K562 (cell line): Measurements from ENCODE around the gene USF2. TPM values are rescaled to one million over a fixed set of nuclear protein-coding genes. Genes with fewer than 3 reads are reported as not detected.

Experiments
- CBFA2T2 ChIP-seq: fragments of 450-650 bp; conservative IDR thresholded peaks from 2 replicates; pipeline ENCODE4 v1.6.1; 2017; ENCODE audit warnings: mild to moderate bottlenecking
- CREB1 ChIP-seq, 2 experiments: sonication (generic) in 1 of 2; formaldehyde crosslinking in 1 of 2; IDR thresholded peaks; 2 replicates each; pipeline versions ENCODE4 v1.6.1 to v1.8.0; 2012 to 2022; ENCODE audit warnings: inconsistent platforms in 1 of 2, mild to moderate bottlenecking in 1 of 2, missing genetic modification reagents in 1 of 2, moderate library complexity in 1 of 2
- CREB3L1 ChIP-seq: fragments of 450-650 bp; IDR thresholded peaks from 2 replicates; pipeline ENCODE4 v1.6.1; 2014; ENCODE audit warnings: low read depth, mild to moderate bottlenecking, moderate library complexity, borderline replicate concordance
- FUS ChIP-seq: fragments of 200-400 bp; formaldehyde crosslinking; optimal IDR thresholded peaks from 2 replicates; pipeline ENCODE3; 2017; ENCODE audit warnings: low read depth, low read length
- JUN ChIP-seq, 2 experiments: sonication (generic) in 1 of 2; formaldehyde crosslinking in 1 of 2; IDR thresholded peaks; 2 replicates each; pipeline versions ENCODE4 v1.6.1 to v1.8.0; 2012 to 2022; ENCODE audit warnings: borderline replicate concordance in 2 of 2, mild to moderate bottlenecking in 2 of 2, improper control_type of control experiment in 1 of 2, low read depth in 1 of 2, low read length in 1 of 2, missing genetic modification reagents in 1 of 2
- KAT7 ChIP-seq: sonication (generic); formaldehyde crosslinking; IDR thresholded peaks from 2 replicates; pipeline ENCODE4 v1.8.0; 2022; ENCODE audit warnings: missing genetic modification reagents, mild to moderate bottlenecking, borderline replicate concordance
- KAT8 ChIP-seq: fragments of 450-650 bp; IDR thresholded peaks from 2 replicates; pipeline ENCODE4 v1.6.1; 2016; ENCODE audit warnings: low read depth, mild to moderate bottlenecking
- MAFG ChIP-seq: fragments of 450-650 bp; conservative IDR thresholded peaks from 2 replicates; pipeline ENCODE4 v1.6.1; 2016; ENCODE audit warnings: missing genetic modification characterization, missing compliant biosample characterization
- MAZ ChIP-seq, 2 experiments: fragments of 450-650 bp in 1 of 2; sonication (generic) in 1 of 2; formaldehyde crosslinking; IDR thresholded peaks in 1 of 2; conservative IDR thresholded peaks in 1 of 2; 2 replicates each; pipeline versions ENCODE4 v1.4.0 to v1.5.0; 2020; ENCODE audit warnings: mild to moderate bottlenecking in 1 of 2, missing genetic modification reagents in 1 of 2
- PCBP1 ChIP-seq: fragments of 200-400 bp; formaldehyde crosslinking; IDR thresholded peaks from 2 replicates; pipeline ENCODE4 v1.6.1; 2018; ENCODE audit warnings: mild to moderate bottlenecking, low read depth, low read length; ENCODE audit not compliant: poor library complexity, severe bottlenecking
- PRPF4 ChIP-seq: fragments of 200-400 bp; formaldehyde crosslinking; IDR thresholded peaks from one replicate; pipeline ENCODE4 v1.6.1; 2017; ENCODE audit warnings: low read length, low read depth, mild to moderate bottlenecking; ENCODE audit not compliant: insufficient read depth, poor library complexity, severe bottlenecking
- RBFOX2 ChIP-seq: fragments of 200-400 bp; formaldehyde crosslinking; IDR thresholded peaks from 2 replicates; pipeline ENCODE4 v1.6.1; 2017; ENCODE audit warnings: low read depth, mild to moderate bottlenecking, low read length, moderate library complexity
- SIN3B ChIP-seq: fragments of 450-650 bp; IDR thresholded peaks from 2 replicates; pipeline ENCODE4 v1.6.1; 2017; ENCODE audit warnings: low read depth, mild to moderate bottlenecking, moderate library complexity
- SNIP1 ChIP-seq: fragments of 450-650 bp; IDR thresholded peaks from 2 replicates; pipeline ENCODE4 v1.7.1; 2017; ENCODE audit warnings: low read depth, mild to moderate bottlenecking
- ZEB2 ChIP-seq: fragments of 450-650 bp; IDR thresholded peaks from 2 replicates; pipeline ENCODE4 v1.6.1; 2016
- ZNF146 ChIP-seq: IDR thresholded peaks from one replicate; pipeline ENCODE4 v1.6.1; 2018; ENCODE audit warnings: missing compliant biosample characterization; ENCODE audit not compliant: unreplicated experiment
- ZNF253 ChIP-seq: fragments of 250-450 bp; sonication (Bioruptor Pico); conservative IDR thresholded peaks from 2 replicates; pipeline ENCODE4 v1.6.1; 2021; ENCODE audit warnings: mild to moderate bottlenecking
- ZNF263 ChIP-seq: sonication (generic); formaldehyde crosslinking; IDR thresholded peaks from 2 replicates; pipeline ENCODE4 v1.8.0; 2022; ENCODE audit warnings: mild to moderate bottlenecking, missing genetic modification reagents, borderline replicate concordance
- polyA plus RNA-seq, 8 experiments: library from polyadenylated mRNA; depleted of rRNA in 4 of 8; stranded (reverse) in 5 of 8; unstranded in 3 of 8; fragments of >200 nt; fragmentation: Nextera tagmentation in 2 of 8; fragmentation: Illumina TruSeq in 1 of 8; extraction: Ambion mirVana in 2 of 8; extraction: Trizol in 1 of 8; gene quantifications; 2 replicates each; pipeline versions ENCODE4 v1.2.1 to v1.2.3, GENCODE V29; 2011 to 2014; ENCODE audit warnings: inconsistent platforms in 1 of 8, missing spikeins in 1 of 8
- total RNA-seq, 7 experiments: library from RNA; depleted of rRNA in 6 of 7; stranded (reverse); fragments of >200 nt in 6 of 7; fragmentation: Illumina TruSeq in 2 of 7; extraction: Trizol in 2 of 7; gene quantifications; 2 replicates each; pipeline versions ENCODE4 v1.2.1 to v1.2.3, GENCODE V29; 2011 to 2021; ENCODE audit warnings: low replicate concordance in 1 of 7
- TF ChIP-seq, protein P1 (sequence below): fragments of 150-350 bp; IDR thresholded peaks from 2 replicates; pipeline ENCODE4 v1.6.1; 2014; ENCODE audit warnings: low read depth, mild to moderate bottlenecking, low read length, borderline replicate concordance
- TF ChIP-seq, protein P2 (sequence below): fragments of 200-800 bp; sonication (Bioruptor generic); IDR thresholded peaks from 2 replicates; pipeline ENCODE4 v1.6.1; 2017; ENCODE audit warnings: missing genetic modification characterization, missing compliant biosample characterization

USF2 gene
- total and polyA plus RNA-seq, 9 of the 15 experiments (the other 6 are each of a cell fraction or from before 2014, with no cell fraction given), result 0.27 to 93.7 (median 58.4) TPM

DNA sequence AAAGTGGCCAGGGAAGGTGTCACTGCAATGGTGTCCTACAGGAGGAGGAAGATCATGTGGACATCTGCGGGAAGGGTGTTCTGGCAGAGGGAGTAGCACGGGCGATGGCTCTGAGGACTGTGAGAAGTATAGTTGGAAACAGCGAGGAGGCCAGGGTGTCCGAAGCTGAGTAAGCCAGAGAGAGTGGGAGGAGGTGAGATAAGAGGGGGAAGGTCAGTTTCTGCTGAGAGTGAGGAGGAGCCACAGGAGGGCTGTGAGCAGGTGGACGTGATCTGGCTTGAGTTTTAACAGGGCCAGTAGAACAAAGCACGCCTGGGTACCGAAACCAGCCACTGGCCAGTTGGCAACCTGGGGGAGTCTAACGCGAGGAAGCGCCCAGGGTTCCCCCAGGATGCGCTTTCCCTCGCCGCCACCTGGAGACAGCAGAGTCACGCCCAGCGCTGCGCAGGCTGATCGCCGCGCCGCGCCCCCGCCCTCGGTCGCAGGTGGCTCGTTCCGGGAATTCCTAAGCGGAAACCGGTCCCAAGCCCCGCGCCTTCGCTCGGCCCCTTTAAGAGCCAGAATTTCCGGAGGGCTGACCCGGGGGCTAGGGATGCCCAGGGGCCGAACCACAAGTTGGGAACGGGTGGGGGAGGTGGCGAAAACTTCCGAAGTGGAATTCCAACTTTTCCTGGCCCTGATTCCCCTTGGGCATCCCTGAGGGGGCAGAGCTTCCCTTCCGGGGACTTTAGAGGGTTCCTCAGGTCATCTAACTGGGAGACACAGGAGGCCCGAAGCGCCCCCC lies 21.0 kb upstream of the USF2 start (continued):
- TF ChIP-seq, protein P1, sequence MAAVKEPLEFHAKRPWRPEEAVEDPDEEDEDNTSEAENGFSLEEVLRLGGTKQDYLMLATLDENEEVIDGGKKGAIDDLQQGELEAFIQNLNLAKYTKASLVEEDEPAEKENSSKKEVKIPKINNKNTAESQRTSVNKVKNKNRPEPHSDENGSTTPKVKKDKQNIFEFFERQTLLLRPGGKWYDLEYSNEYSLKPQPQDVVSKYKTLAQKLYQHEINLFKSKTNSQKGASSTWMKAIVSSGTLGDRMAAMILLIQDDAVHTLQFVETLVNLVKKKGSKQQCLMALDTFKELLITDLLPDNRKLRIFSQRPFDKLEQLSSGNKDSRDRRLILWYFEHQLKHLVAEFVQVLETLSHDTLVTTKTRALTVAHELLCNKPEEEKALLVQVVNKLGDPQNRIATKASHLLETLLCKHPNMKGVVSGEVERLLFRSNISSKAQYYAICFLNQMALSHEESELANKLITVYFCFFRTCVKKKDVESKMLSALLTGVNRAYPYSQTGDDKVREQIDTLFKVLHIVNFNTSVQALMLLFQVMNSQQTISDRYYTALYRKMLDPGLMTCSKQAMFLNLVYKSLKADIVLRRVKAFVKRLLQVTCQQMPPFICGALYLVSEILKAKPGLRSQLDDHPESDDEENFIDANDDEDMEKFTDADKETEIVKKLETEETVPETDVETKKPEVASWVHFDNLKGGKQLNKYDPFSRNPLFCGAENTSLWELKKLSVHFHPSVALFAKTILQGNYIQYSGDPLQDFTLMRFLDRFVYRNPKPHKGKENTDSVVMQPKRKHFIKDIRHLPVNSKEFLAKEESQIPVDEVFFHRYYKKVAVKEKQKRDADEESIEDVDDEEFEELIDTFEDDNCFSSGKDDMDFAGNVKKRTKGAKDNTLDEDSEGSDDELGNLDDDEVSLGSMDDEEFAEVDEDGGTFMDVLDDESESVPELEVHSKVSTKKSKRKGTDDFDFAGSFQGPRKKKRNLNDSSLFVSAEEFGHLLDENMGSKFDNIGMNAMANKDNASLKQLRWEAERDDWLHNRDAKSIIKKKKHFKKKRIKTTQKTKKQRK, result no peak
- no peak for TF ChIP-seq CREB3L1
- 0 out of 2 replicates have a peak, but pooled peaks have one; percentile 17 for TF ChIP-seq CREB1 (IDR thresholded peaks at IDR 0.05)
- no peak for TF ChIP-seq CREB1 (CRISPR knock-in tag; IDR thresholded peaks at IDR 0.05)
- TF ChIP-seq JUN (IDR thresholded peaks at IDR 0.05; ENCODE audit: borderline replicate concordance, low read depth, low read length), result 0 out of 2 replicates have a peak, but pooled peaks have one; percentile 67
- TF ChIP-seq JUN (CRISPR knock-in tag; IDR thresholded peaks at IDR 0.05; ENCODE audit: borderline replicate concordance), result no peak; the same call in 1 of the 2 replicates
- peak; percentile 14; the same call in 1 of the 2 replicates for TF ChIP-seq KAT7 (CRISPR knock-in tag)
- TF ChIP-seq KAT8, result no peak
- TF ChIP-seq RBFOX2, result peak; percentile 1; the same call in 1 of the 2 replicates
- no peak for TF ChIP-seq SIN3B
- TF ChIP-seq MAFG (tag), result no peak
- TF ChIP-seq ZNF253 (CRISPR knock-in tag), result no peak
- TF ChIP-seq, protein P2, sequence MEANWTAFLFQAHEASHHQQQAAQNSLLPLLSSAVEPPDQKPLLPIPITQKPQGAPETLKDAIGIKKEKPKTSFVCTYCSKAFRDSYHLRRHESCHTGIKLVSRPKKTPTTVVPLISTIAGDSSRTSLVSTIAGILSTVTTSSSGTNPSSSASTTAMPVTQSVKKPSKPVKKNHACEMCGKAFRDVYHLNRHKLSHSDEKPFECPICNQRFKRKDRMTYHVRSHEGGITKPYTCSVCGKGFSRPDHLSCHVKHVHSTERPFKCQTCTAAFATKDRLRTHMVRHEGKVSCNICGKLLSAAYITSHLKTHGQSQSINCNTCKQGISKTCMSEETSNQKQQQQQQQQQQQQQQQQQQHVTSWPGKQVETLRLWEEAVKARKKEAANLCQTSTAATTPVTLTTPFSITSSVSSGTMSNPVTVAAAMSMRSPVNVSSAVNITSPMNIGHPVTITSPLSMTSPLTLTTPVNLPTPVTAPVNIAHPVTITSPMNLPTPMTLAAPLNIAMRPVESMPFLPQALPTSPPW, result no peak
- TF ChIP-seq PRPF4, result peak; percentile 9
- TF ChIP-seq FUS, result no peak
- TF ChIP-seq PCBP1, result peak; percentile 52
- TF ChIP-seq CBFA2T2, result peak; percentile 38
- TF ChIP-seq ZEB2, result peak; percentile 95
- TF ChIP-seq ZNF146 (CRISPR knock-in tag), result no peak
- peak; percentile 74 for TF ChIP-seq ZNF263
- 0 out of 2 replicates have a peak, but pooled peaks have one; percentile 22 for TF ChIP-seq SNIP1
- peak; percentile 60 to 91; a peak in 3 of 4 replicates for TF ChIP-seq MAZ (CRISPR knock-in tag; conservative IDR thresholded peaks at IDR 0.05 in 1 of 2, IDR thresholded peaks at IDR 0.05 in 1 of 2)
